Adrenal gland (tissue), 19 donors: ENCODE results near the gene PERCC1. TPM values are rescaled to one million over a fixed set of nuclear protein-coding genes. Genes with fewer than 3 reads are reported as not detected.

Experiments
- DNase-seq, 7 donors: peaks; one replicate each; pipeline ENCODE4 v3.0.0-alpha.2; 2019 to 2020
- H3K27ac ChIP-seq, 5 donors: fragments of 200-600 bp; sonication (generic) in 4 of 5; 1 replicate in 3 of 5; 2 replicates in 2 of 5; pipeline versions ENCODE4 v1.5.1 to v1.8.0; 2016 to 2020; ENCODE audit warnings: mild to moderate bottlenecking in 1 of 5
- H3K27me3 ChIP-seq: fragments of 200-600 bp; 2 replicates; pipeline ENCODE4 v1.8.0; 2021
- H3K36me3 ChIP-seq, 2 donors: fragments of 200-600 bp; replicated peaks in 1 of 2; 1 replicate in 1 of 2; 2 replicates in 1 of 2; pipeline versions ENCODE4 v1.5.1 to v1.8.0; 2018 to 2022
- H3K4me1 ChIP-seq, 2 donors: fragments of 200-600 bp; replicated peaks in 1 of 2; 1 replicate in 1 of 2; 2 replicates in 1 of 2; pipeline versions ENCODE4 v1.5.1 to v1.8.0; 2018 to 2021
- H3K4me3 ChIP-seq, 4 donors: fragments of 200-600 bp; sonication (generic) in 3 of 4; one replicate each; pipeline ENCODE4 v1.5.1; 2016 to 2018
- H3K9me3 ChIP-seq, 3 donors: fragments of 200-600 bp; sonication (generic) in 1 of 3; replicated peaks in 1 of 3; 1 replicate in 2 of 3; 2 replicates in 1 of 3; pipeline versions ENCODE4 v1.5.1 to v1.8.0; 2016 to 2021
- CTCF ChIP-seq, 6 experiments: fragments of 450-650 bp in 4 of 6; fragments of 200-600 bp in 2 of 6; sonication (generic) in 1 of 6; IDR thresholded peaks; 1 replicate in 5 of 6; 2 replicates in 1 of 6; pipeline versions ENCODE4 v1.5.1 to v1.8.0; 2016 to 2021; ENCODE audit warnings: antibody characterized with exemption in 6 of 6, mild to moderate bottlenecking in 2 of 6, moderate library complexity in 1 of 6
- POLR2A ChIP-seq, 2 donors: fragments of 450-650 bp; IDR thresholded peaks; one replicate each; pipeline ENCODE4 v1.6.1; 2017; ENCODE audit warnings: antibody characterized with exemption in 2 of 2, mild to moderate bottlenecking in 2 of 2, moderate library complexity in 1 of 2
- WGBS, 4 donors: extraction: QIAGEN DNeasy Blood & Tissue Kit in 2 of 4; methylation state at CpG; one replicate each; pipeline versions ENCODE4 v1.1.5 to v1.1.7; 2013 to 2017; 5-methylcytosine and 5-hydroxymethylcytosine counted together
- intact Hi-C, 2 donors: fragments of 100-400 bp; cut with DNase I; formaldehyde crosslinking; loops; one replicate each; pipeline versions ENCODE4 v1.14.1 to v1.15.0; 2022 to 2023
- long read RNA-seq, 10 donors: library from polyadenylated mRNA in 3 of 10; unstranded in 2 of 10; stranded (forward) in 1 of 10; transcript quantifications; one replicate each; pipeline ENCODE4 v2.0.0 and lab custom pipeline, GENCODE V29; 2021 to 2026
- polyA plus RNA-seq, 3 donors: library from polyadenylated mRNA; stranded (reverse); fragments of 200-250 nt in 2 of 3; fragments of 350-450 nt in 1 of 3; fragmentation: Illumina TruSeq in 1 of 3; extraction: RNeasy Lipid Tissue Mini Kit (QIAGEN cat#74804) in 1 of 3; gene quantifications; one replicate each; pipeline ENCODE4 v1.2.3, GENCODE V29; 2013 to 2014
- total RNA-seq, 9 donors: library from RNA; depleted of rRNA in 4 of 9; stranded (reverse); fragments of >200 nt in 4 of 9; fragments of 120-200 nt in 1 of 9; fragmentation: NEBNext Ultra II Directional in 1 of 9; extraction: Animal tissue kit (Norgen Biotek cat#: 25700) in 1 of 9; gene quantifications; one replicate each; pipeline versions ENCODE4 v1.1.0 to v1.2.4, GENCODE V29; 2013 to 2023
- donor health status: healthy with polysubstance abuse.
- donor health status: Bipolar disorder and iron deficiency.
- donor health status: DM: yes; HTN: yes; CAD: no.
- donor health status: DM: no; HTN: no; CAD: no.
- donor health status: DM: no; HTN: no; CAD: no.
- donor health status: DM: yes; HTN: yes; CAD: no.

Gene PERCC1
- total RNA-seq (under 1 TPM in 1 of 9 donors, not detected in 8; 0.69 TPM), polyA plus RNA-seq (not detected)
- long read RNA-seq, donor 1, result 0 reads
- long read RNA-seq, donor 2, result 0 reads
- long read RNA-seq, donor 3, result 0 reads
- long read RNA-seq, donor 4, result 0 reads
- long read RNA-seq, donor 5, result 0 reads
- long read RNA-seq, donor 6, result 0 reads
- long read RNA-seq, donor 7, result 0 reads
- long read RNA-seq, donor 8, result 0 reads
- long read RNA-seq, donor 9, result 0 reads
- long read RNA-seq, donor 10, result 0 reads

- H3K27ac ChIP-seq, result no peak within 1 kb of the TSS
- TF ChIP-seq CTCF (IDR thresholded peaks at IDR 0.05) (no peak), POLR2A (IDR thresholded peaks at IDR 0.05) (no peak)
- H3K27me3 ChIP-seq, result no peaks in the 10 kb centered on the region
- H3K9me3 ChIP-seq, result no peaks in the 10 kb centered on the region
- H3K36me3 ChIP-seq, result no peaks in the 10 kb centered on the region
- intact Hi-C loops, result no loop called here
- DNase-seq, result no peak
- no peak within 1 kb of the TSS for H3K4me3 ChIP-seq
- whole genome bisulfite sequencing, 4 donors, result 57 to 80% (median 62%) methylated on average over 11 to 35 of the region's 35 CpGs
- no peaks in the 10 kb centered on the region for H3K4me1 ChIP-seq
Observed at GRCh38 chr16:1430759-1431496, at the start of gene PERCC1. TSS of gene PERCC1 (plus strand) at chr16:1431078. CDS start at chr16:1432594, 1,516 bp downstream.

GRCh38 chr16:1381612-1382406 is 49.1 kb upstream of the PERCC1 start:
- DNase-seq, result no peak
- TF ChIP-seq POLR2A (IDR thresholded peaks at IDR 0.05) (no peak), CTCF (IDR thresholded peaks at IDR 0.05) (no peak)
- Histone ChIP-seq H3K9me3 (no peaks in the 10 kb centered on the region), H3K4me1 (peaks cover 12 to 22% of the 10 kb centered on the region in 2 donors), H3K27ac (no peak overlapping the region), H3K4me3 (no peak overlapping the region), H3K36me3 (peaks cover 0 to 8% of the 10 kb centered on the region in 2 donors), H3K27me3 (no peaks in the 10 kb centered on the region)
- intact Hi-C loops, result no loop called here
- 86 to 94% (median 89%) methylated on average over 7 to 9 of the region's 9 CpGs for WGBS, 4 donors

GRCh38 chr16:1383556-1383955 is 47.3 kb upstream of the PERCC1 start:
- Histone ChIP-seq H3K27me3 (no peaks in the 10 kb centered on the region), H3K9me3 (no peaks in the 10 kb centered on the region), H3K4me3 (no peak overlapping the region), H3K36me3 (peaks cover 0 to 8% of the 10 kb centered on the region in 2 donors), H3K27ac (no peak overlapping the region), H3K4me1 (peaks cover 8 to 11% of the 10 kb centered on the region in 2 donors)
- TF ChIP-seq POLR2A (IDR thresholded peaks at IDR 0.05) (no peak), CTCF (IDR thresholded peaks at IDR 0.05) (no peak)
- DNase-seq, result no peak
- intact Hi-C loops, result no loop called here
- 89 to 93% (median 92%) methylated on average over 11 to 18 of the region's 18 CpGs; no CpG with 5 or more reads in 1 of the 4 donors for WGBS, 4 donors

DNA sequence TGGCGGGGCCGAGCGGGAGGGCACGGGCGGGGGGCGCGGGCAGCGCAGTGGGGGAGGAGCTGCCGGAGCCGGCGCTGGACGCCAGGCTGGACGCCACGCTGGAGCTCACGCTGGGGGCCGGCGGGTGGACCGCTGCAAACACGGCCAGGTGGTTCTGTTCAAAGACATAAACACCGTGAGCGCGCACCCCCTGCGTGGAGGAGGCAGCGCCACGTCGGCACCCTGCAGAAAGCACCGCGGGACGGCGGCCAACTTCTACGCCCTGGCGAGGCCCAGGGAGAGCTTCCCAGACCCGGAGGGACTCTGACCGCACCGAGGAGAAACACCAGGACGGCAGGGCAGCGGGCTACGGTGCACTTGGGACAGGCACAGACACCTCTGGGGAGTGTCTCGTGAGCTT is 45.6 kb upstream of the PERCC1 start:
- no peak for TF ChIP-seq CTCF (IDR thresholded peaks at IDR 0.05)
- no peak for TF ChIP-seq POLR2A (IDR thresholded peaks at IDR 0.05)
- peaks cover 0 to 17% of the 10 kb centered on the region in 2 donors for H3K36me3 ChIP-seq

More for the DNA sequence above, 45.6 kb upstream of the PERCC1 start:
- intact Hi-C loops, result no loop called here
- H3K4me1 ChIP-seq, result no peaks in the 10 kb centered on the region
- DNase-seq, result no peak
- H3K4me3 ChIP-seq, result no peak overlapping the region
- 93 to 97% (median 96%) methylated on average over 30 to 39 of the region's 39 CpGs for WGBS, 4 donors
- no peak overlapping the region for H3K27ac ChIP-seq
- H3K9me3 ChIP-seq, result no peaks in the 10 kb centered on the region
- no peaks in the 10 kb centered on the region for H3K27me3 ChIP-seq
